Ammon's horn (tissue), 1 donor: ENCODE measurements around the gene VCAN.
A peak's percentile ranks its signal among the peaks of the same experiment; 100 is the strongest.

ENCODE experiments used
- DNase-seq: peaks from one replicate; pipeline ENCODE4 v3.0.0-alpha.2; 2016; ENCODE audit warnings: low spot score

Gene VCAN

DNA sequence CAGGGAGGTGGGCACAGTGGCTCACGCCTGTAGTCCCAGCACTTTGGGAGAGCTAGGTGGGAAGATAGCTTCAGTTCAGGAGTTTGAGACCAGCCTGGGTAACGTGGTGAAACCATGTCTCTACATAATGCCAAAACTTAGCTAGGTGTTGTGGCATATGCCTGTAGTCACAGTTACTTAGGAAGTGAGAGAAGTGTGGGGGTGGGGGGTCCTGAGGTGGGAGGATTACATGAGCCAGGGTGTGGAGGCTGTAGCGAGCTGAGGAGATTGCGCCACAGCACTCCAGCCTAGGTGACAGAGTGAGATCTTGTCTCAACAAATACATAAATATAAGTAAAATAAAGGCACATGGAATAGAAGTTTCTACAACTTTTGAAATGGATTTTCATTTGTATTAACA, 23.1 kb downstream of the VCAN start:
- DNase-seq: no peak

DNA sequence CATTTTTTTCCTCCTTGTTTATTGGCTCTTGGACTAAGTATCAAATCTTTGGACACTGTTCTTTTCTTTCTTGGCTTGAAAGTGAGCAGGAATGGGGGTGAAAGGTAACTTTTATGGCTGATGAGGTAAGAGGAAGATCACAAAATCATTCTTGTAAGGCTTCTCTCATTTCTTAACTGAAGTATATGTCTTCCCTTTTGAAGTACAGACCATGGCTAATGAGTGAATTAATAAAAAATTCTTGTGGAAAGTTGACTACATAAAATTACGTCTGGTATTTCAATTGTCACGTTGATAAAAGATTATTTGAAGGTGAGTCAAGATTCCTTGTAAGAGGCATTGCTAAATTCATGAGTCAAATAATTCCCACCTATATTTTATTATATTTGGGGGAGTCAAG, 25.1 kb downstream of the VCAN start:
- no peak for DNase-seq

DNA sequence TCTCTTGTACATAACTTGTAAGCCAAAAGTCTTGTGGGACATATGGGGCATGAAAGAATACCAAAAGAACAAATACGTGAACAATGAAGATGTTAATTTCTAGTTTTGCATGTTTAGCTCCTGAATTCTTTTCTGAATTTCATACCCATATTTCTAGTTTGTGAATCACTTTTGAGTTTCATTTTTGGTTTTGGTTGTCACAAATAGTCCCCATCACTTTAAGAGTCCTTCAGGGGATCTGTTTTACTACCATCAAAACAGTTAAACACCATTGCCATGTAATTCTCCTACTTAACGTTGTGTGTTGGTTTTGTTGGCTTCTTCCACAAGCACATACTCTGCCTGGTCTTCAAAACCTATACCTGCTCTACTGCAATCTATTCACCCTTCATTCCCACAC, 27.0 kb downstream of the VCAN start:
- DNase-seq: no peak

DNA sequence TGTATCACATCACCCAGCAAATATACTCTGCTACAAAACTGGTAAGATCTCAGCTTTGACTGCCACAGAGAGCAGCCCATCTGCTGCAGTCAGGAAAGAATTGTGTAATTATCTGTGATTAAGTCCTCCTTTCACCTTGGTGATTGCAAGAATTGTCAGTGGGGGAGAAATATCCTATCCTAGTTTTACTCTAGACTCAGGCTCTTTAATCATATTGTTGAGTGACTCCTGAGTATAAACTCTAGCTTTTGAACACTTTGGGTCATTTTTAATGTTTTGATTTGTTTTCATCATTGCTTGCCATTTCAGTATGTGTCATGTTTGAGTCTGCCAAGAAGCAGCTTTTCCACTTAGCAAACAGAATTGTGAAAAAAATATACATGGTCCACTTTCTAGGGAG, 32.1 kb downstream of the VCAN start:
- DNase-seq: peak; percentile 29

DNA sequence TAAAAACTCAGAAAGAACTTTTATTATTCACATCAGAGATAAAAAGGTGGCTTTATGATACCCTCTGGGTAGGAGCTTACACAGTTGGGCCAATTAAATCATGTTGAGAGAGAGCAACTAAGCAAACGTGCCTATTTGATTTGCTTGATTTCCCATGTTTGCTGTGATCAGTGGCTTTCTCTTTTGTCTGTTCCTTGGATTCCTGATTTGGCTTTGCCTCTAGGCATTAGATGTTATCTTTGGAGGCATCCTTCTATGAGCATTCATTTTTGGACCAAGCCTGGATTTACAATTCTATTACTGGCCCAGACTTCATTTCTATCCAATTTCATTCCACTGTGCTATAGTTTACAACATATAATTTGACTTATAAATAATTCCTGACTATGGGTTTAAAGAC, 35.9 kb downstream of the VCAN start:
- no peak for DNase-seq

DNA sequence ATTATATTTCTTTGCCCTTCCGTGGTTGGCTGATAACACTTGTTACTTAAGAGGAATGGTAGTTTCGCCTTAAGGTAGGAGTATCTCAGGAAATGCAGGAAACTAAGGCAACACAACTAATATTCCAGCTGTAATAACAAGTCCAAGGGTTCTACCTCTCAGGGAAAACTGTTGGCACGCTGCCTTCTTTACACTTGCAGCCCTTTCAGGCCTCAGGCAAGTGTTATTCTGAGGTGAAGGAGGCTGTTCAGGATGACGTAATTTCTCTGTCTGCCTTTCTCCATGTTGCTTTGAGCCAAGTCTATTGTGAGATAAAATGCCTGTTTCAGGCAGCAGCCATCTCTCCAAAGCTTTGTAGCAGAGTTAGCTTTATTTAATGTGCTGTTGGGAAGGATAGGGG, 38.0 kb downstream of the VCAN start:
- DNase-seq: no peak

DNA sequence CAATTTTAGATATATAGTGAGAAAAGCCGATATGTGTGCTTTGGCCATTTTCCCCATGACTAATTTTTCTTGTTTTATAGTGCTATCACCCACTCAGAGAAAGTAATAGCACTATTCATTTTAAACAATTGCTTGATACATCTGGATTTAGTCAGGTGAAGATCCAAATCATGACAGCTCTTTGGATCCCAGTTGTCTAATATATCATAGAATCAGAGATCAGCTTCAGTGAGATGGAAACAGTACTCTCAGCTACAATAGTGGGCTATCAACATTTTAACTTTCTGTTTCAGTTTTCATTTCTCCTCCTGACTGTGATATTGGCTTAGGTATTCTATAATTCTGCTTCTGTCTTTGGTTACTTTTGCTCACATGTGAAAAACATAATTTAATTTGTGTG, 38.7 kb downstream of the VCAN start:
- no peak for DNase-seq

DNA sequence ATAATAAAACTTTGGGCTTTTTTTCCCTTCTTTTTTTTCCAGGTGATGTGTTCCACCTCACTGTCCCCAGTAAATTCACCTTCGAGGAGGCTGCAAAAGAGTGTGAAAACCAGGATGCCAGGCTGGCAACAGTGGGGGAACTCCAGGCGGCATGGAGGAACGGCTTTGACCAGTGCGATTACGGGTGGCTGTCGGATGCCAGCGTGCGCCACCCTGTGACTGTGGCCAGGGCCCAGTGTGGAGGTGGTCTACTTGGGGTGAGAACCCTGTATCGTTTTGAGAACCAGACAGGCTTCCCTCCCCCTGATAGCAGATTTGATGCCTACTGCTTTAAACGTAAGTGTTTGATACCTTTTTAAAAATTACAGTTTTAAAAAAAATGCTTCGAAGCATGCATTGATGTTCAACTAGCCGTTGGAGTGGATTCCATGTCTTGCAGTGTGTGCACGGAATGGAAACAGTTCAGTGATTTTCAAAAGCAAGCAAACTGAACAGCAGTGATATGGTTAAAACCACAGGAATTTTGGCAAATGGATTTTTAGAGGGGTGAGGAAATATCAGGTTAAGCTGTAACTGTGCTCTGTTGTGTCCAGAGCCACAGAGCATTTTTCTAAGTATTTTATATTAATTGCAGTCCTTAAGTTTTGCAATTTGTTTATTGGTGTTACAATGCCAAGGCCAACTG, 40.7 kb downstream of the VCAN start:
- no peak for DNase-seq

DNA sequence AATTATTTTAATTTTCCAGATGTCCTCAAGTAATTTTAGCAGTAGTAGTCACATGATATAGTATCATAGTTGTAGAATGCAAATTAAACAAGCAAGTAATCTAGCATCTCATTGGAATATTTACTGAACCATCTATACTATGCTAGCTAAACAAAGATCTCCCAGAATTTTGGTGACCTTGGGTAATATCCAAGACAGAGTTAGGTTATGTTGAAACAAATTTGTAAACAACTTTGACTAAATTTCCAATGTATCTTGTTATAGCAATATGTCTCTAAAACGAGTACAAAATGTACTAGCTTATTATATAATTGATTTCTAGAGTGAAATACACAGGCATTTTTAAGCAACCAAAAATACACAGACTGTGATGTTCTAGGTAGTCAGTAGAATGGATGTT, 41.5 kb downstream of the VCAN start:
- DNase-seq: no peak

DNA sequence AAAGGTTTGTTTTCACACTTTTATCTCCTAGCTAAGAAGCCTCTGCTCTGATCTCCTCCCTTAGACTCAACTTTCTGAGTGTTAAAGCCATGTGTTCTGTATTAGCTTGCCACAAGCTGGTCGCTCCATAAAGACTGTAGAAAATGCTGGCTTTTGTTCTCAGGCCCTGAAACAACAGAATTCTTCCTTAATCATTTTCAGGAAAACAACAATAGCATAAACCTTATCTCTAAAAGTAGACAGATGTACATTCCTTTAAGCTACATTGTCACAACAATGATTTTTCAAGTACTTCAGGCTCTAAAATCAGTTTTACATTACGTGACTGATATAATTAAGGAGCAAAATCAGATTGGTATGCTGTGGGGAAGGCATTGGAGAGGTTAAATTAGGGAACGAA, 41.9 kb downstream of the VCAN start:
- no peak for DNase-seq

DNA sequence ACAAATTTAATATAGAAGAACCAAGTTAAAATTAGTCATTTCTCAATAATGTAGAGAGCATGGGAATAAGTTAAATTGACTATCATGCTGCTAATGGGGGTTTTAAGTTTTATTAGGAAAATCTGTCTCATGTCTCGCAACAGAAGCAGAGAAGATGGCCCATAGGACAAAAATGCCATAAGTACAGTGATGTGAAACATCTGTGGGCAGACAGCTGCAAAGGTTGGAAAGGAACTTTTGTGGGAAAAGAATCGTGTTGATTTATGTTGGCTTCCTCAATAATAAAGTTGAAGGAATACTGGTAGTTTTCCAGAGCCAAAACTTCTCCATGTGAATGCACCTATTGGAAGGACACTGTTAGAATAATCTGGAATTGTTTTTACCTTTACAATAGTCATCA, 44.8 kb downstream of the VCAN start:
- no peak for DNase-seq

DNA sequence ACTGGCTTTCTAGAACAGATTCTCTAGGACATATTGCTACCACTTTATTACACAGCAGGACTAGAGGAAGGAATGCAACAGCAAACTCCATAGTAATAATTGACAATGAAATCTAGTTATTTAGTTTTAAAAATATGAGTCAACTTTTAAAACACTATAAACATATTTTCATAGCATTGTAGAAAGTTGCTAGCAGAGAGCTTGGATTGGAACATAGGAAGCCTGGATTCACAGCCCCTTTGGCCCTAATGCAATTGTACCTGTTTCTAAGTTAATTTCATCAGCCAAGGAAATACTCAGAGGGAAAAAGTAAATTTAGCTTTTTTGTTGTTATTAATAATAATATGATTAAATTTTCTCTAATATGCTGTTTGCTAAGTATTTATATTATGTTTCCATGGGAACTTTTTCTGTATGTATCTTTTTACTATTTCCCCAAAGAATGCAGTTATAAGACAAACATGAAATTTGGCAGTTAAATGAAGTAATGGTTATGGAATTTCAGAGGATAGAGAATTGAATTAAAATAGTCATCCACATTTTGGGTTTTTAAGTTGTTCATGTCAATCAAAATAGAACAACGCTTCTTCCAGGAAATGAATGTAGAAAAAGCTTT, 45.6 kb downstream of the VCAN start:
- DNase-seq: no peak

DNA sequence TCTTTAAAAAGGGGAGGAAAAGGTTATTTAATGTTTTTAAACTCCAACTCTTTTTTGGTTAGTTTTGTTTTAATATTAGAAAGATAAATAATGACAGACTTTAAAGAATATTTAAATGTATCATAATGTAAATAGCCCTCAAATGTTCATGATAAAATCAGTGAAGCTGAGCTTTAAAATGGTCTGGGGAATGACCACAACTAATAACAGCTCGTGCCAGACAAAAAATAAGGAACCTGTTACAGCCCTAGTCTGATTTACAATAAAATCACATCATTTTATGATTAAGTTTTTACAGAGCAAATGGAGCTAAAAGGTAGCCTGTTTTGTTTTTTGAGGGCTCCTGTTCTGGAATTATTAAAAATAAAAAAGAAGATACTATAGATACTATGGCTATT, 46.1 kb downstream of the VCAN start:
- DNase-seq: no peak

DNA sequence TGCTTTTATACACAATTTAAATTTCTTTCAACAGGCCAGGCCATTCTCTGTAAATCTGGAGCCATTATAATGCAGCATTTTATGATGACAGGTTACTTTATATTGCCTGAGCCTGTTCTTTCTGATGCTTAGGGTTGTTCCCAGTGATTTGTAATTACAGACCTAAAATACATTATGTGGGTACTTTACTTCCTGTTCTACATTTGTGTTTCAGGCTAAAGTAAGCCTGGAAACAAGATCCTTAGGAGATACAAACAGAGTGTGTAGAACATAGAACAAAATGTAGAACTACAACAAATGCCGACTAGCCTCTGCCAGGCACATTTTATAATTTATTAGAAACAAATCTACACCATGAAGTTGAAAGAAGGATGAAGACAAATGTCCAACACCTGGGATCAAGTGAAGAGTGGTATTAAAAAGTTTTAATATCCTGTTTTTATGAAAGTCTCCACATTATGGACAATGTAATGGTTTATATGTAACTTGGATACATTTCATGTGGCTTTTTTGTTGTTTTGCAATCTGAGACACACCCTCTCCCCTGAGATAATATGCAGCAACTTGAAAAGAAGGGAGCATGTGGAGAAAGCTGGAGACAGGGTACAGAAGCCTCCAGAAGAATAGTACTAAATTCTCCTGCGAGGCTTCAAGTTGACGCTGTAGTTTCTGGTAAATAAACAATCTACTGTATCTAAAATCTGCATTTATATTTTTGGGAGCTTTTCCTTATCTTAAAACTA, 46.9 kb downstream of the VCAN start:
- DNase-seq: no peak

DNA sequence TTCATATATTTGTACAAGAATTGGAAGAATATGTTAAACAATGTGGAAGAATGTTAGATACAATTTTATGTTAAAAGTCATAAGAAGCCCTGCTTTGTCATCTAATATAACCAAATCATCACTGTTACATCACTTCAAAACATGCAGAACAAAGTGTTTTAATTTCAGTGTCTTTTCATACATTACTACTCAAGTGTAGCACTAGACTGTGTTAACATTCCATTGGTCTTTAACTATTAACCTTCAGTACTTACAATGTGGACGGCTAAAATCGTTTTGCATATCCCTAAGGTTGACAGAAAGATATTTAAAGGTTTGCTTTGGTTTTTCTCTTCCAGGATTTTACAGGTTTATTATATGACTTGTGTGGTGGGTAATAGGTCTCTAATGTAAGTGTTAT, 50.9 kb downstream of the VCAN start:
- no peak for DNase-seq

DNA sequence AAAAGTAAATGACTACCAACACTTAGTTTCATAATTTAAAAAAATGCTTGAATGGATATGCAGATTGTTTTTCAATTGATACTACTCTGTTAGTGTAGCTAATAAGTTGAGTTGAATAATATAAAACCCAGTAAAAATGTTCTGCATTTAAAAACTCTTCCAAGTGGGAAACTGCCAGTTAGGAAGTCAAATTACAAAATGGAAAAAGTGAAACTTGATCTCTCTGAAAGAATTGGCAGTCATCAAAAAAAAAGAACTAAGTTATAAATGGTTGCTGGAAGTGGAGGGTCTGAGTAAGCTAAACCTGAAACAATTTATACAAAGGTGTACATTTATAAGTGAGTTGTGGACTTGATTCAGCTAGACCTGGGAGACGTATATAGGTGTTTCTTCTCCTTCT, 52.4 kb downstream of the VCAN start:
- DNase-seq: no peak

DNA sequence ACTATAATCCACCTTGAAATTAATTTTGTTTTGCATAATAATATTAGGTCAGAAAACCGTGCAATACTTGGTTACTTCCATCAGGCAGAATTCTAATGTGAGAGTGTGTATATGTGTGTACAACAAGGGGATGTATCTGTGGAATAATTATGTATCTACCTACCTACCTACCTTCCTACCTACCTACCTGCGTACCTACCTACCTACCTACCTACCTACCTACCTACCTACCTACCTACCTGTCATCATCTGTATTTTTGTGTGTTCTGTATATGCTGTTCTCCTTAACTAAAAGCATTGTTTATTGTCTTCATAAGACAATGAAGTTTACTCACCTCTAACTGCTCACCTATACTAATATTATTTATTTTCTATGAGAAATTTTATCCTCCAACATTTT, 52.8 kb downstream of the VCAN start:
- DNase-seq: no peak

DNA sequence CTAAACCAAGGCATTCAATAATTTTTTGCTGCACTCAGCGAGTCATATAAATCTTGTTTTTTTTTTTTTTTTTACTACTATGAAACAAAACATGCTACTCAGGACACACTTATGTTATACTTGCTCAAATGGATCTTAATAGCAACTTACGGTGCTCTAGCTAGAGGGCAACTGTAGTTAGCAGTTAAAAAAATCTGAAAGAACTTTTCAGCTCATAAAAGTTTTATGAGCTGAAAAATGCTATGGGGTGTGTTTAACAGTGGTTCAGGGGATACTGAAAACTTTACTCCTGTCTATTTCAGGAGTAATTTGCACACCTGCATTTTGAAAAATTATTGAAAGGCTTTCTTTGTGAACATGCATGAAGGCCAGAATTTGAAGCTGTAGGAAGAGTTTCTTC, 53.4 kb downstream of the VCAN start:
- no peak for DNase-seq

DNA sequence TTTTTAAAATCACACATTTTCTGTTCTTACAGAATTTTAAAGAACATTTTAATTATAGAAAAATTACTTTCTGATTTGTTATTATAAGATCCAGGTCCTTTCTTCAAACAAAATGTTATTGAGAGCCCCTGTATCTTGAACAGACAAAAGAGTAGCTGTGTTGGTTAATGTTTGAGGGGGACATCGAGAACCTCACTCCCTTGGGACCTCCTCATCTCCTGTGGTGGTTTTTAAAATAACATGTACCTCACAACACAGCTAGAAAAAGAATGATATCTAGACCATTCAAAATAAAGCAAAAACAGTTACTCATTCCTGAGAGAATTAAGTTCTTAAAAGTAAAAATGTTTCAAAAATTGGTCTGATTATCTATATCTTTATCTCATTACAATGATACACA, 54.7 kb downstream of the VCAN start:
- no peak for DNase-seq

DNA sequence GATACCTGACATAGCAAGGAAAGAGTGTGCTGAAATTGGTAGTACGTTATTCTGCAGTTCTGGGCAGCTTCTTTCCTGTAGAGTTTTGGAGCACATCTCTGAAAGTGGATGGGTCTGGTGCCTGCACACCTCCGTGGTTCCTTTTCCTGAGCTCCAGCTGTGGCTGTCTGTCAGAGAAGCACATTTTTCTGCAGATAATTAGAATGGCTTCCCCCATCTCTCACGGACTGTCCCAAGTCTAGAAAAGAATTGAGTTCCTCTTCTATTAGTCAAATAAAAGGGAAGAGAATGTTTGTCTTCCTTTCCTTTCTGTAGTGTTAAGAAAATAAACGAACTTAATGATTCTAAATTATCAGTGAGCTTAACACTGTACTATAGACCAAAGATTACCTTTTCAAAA, 55.7 kb downstream of the VCAN start:
- DNase-seq: no peak

DNA sequence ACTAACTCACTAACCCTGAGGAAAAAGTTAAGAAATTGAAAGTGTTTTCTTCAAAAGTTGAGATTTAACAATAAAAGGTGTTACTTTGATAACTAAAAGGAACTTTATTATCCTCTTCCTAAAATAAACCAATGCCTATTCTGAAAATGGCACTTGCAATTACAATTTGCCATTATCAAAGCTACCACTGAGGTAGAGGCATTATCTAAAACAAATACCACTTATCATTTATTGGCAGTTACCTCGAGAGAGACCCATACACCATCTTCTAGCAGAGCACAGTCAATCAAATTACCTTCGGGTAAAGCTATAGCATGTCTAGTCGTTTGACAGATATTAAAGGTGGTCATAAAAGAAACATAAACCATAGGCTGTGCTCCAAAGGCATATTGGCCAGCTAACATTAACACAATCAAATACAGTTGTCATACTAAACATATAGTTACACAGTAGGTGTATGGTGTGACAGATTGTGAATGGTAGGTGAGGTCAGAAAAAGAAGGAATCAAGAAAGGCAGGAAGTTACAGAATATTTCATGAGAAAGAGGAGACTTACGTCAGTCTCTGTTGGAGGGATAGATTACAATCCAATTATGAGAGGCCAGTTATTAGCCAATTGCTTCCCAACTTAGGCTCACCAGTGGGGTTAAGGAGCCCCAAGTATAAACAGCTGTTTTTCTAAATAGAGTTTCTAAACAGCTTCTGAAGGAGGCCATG, 56.3 kb downstream of the VCAN start:
- DNase-seq: no peak

DNA sequence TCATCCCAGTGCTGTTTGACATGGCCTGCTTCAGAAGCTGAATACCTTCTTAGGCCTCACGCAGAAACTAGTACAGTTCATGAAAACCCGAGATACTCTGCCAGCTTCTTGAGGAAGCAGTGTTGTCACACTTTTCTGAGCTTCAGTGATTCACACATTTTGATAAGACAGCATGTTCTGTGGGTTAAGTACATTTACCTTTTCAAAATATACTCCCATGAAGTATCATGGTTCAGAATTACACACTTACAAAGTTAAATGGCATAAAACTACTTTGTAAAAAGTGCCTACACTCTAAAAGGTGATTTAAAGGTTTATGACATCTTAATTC, 56.9 kb downstream of the VCAN start:
- DNase-seq: no peak

DNA sequence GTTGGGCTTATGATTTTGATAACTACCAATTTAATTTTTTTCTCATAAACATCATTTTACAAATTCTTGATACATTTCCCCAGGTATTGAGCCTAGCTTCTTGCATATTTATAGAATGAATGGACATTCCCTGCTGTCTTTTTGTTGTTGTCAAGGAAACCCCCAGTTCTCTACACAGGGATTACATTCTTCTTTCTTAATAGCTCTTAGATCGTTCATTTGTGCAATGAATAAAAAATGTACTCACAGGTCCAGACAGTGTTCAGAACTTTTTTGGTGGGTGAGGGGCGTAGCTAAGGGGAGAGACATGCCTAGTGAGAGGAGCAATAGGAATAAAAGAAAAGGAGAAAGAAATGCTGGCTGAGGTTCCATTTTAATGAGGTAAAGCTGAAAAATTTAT, 58.6 kb downstream of the VCAN start:
- DNase-seq: peak; percentile 30
